A673 (cell line): Measurements from ENCODE around the gene STRA8. TPM values are rescaled to one million over a fixed set of nuclear protein-coding genes. Genes with fewer than 3 reads are reported as not detected.

ENCODE experiments used
- Bru-seq: library from RNA; stranded (reverse); fragments of 400-500 nt; gene quantifications from one replicate; lab custom pipeline; 2021; lab: Mats Ljungman, UMichigan
- BruChase-seq, 2 experiments: library from RNA; stranded (reverse); fragments of 400-500 nt; gene quantifications; one replicate each; lab custom pipeline; 2021; lab: Mats Ljungman, UMichigan
- BruUV-seq: library from RNA; stranded (reverse); fragments of 400-500 nt; replicated peaks from 2 replicates; lab custom pipeline; 2021; lab: Mats Ljungman, UMichigan
- CTCF ChIA-PET: fragments of 300-600 bp; sonication (Branson Sonifier 250); formaldehyde crosslinking; loops from one replicate; lab custom pipeline; 2022; ENCODE audit warnings: antibody characterized with exemption; lab: Charles Lee
- POLR2A ChIA-PET: fragments of 300-600 bp; sonication (Branson Sonifier 250); formaldehyde crosslinking; loops from one replicate; lab custom pipeline; 2022; ENCODE audit warnings: antibody characterized with exemption; ENCODE audit not compliant: low non-redundant PET; lab: Charles Lee
- DNase-seq: peaks from one replicate; pipeline ENCODE4 v3.0.0-alpha.2; 2015; ENCODE audit warnings: low spot score
- H3K27ac ChIP-seq: fragments of 200-600 bp; sonication (generic); 2 replicates; pipeline ENCODE4 v1.5.1; 2016; ENCODE audit warnings: mixed run types, low read depth, mild to moderate bottlenecking, mixed read lengths, antibody characterized with exemption, low read length; ENCODE audit not compliant: poor library complexity, severe bottlenecking
- H3K27me3 ChIP-seq: fragments of 200-600 bp; sonication (generic); replicated peaks from 2 replicates; pipeline ENCODE4 v1.6.1; 2017; ENCODE audit warnings: mixed run types, low read depth, mild to moderate bottlenecking, mixed read lengths, antibody characterized with exemption, low read length; ENCODE audit not compliant: insufficient read depth, poor library complexity
- H3K36me3 ChIP-seq: fragments of 200-600 bp; sonication (generic); 2 replicates; pipeline ENCODE4 v1.6.1; 2016; ENCODE audit warnings: mixed run types, mild to moderate bottlenecking, mixed read lengths, antibody characterized with exemption, low read length; ENCODE audit not compliant: insufficient read depth, poor library complexity, severe bottlenecking
- H3K4me1 ChIP-seq: fragments of 200-600 bp; sonication (generic); 2 replicates; pipeline ENCODE4 v1.6.1; 2017; ENCODE audit warnings: mixed run types, mild to moderate bottlenecking, mixed read lengths, antibody characterized with exemption, low read length; ENCODE audit not compliant: insufficient read depth, poor library complexity, severe bottlenecking
- H3K4me3 ChIP-seq: fragments of 200-600 bp; sonication (generic); 2 replicates; pipeline ENCODE4 v1.5.1; 2016; ENCODE audit warnings: low read depth, mixed run types, mild to moderate bottlenecking, mixed read lengths, low read length; ENCODE audit not compliant: poor library complexity, severe bottlenecking
- H3K9me3 ChIP-seq: fragments of 200-600 bp; sonication (generic); 2 replicates; pipeline ENCODE4 v1.6.1; 2016; ENCODE audit warnings: mixed run types, low read depth, mild to moderate bottlenecking, mixed read lengths, antibody characterized with exemption, low read length; ENCODE audit not compliant: poor library complexity, severe bottlenecking
- EZH2 ChIP-seq: fragments of 200-600 bp; sonication (generic); IDR thresholded peaks from 2 replicates; pipeline ENCODE4 v1.6.1; 2017; ENCODE audit warnings: borderline replicate concordance, low read depth, mild to moderate bottlenecking, mixed read lengths, antibody characterized with exemption, low read length; ENCODE audit not compliant: poor library complexity, severe bottlenecking
- intact Hi-C: fragments of 100-400 bp; cut with micrococcal nuclease; formaldehyde crosslinking; loops from one replicate; pipeline ENCODE4 v1.10.0; 2022; ENCODE audit not compliant: unreplicated experiment
- long read RNA-seq: library from polyadenylated mRNA; stranded (forward); transcript quantifications from one replicate; pipeline ENCODE4 v2.0.0, GENCODE V29; 2022
- total RNA-seq: library from RNA; stranded (reverse); gene quantifications from 2 replicates; pipeline ENCODE4 v1.2.3, GENCODE V29; 2021
- TF ChIP-seq, protein P1 (sequence below): fragments of 300-800, 200-600 bp; sonication (generic); conservative IDR thresholded peaks from 2 replicates; pipeline ENCODE4 v1.5.1; 2017; ENCODE audit warnings: low read depth, mild to moderate bottlenecking, antibody characterized with exemption, low read length, moderate library complexity, mixed read lengths

The STRA8 gene, protein sequence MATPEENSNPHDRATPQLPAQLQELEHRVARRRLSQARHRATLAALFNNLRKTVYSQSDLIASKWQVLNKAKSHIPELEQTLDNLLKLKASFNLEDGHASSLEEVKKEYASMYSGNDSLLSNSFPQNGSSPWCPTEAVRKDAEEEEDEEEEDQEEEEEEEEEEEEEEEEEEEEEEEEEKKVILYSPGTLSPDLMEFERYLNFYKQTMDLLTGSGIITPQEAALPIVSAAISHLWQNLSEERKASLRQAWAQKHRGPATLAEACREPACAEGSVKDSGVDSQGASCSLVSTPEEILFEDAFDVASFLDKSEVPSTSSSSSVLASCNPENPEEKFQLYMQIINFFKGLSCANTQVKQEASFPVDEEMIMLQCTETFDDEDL
- not detected in 2 replicates for total RNA-seq
- not detected for Bru-seq, nascent RNA
- not detected for BruChase-seq, experiment 1, labeled RNA remaining after a 2-hour chase
- not detected for BruChase-seq, experiment 2, labeled RNA remaining after a 6-hour chase
- long read RNA-seq, result 0 reads

- intact Hi-C loops, result no loop called here
- H3K9me3 ChIP-seq, result no peaks in the 10 kb centered on the region
- no peak for TF ChIP-seq EZH2
- TF ChIP-seq, protein P1, sequence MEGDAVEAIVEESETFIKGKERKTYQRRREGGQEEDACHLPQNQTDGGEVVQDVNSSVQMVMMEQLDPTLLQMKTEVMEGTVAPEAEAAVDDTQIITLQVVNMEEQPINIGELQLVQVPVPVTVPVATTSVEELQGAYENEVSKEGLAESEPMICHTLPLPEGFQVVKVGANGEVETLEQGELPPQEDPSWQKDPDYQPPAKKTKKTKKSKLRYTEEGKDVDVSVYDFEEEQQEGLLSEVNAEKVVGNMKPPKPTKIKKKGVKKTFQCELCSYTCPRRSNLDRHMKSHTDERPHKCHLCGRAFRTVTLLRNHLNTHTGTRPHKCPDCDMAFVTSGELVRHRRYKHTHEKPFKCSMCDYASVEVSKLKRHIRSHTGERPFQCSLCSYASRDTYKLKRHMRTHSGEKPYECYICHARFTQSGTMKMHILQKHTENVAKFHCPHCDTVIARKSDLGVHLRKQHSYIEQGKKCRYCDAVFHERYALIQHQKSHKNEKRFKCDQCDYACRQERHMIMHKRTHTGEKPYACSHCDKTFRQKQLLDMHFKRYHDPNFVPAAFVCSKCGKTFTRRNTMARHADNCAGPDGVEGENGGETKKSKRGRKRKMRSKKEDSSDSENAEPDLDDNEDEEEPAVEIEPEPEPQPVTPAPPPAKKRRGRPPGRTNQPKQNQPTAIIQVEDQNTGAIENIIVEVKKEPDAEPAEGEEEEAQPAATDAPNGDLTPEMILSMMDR, result no peak
- ChIA-PET POLR2A (no interaction called here), CTCF (no interaction called here)
- H3K27me3 ChIP-seq, result no peaks in the 10 kb centered on the region
- H3K36me3 ChIP-seq, result no peaks in the 10 kb centered on the region
- BruUV-seq, result no TSS peak
- no peak within 1 kb of the TSS for H3K27ac ChIP-seq
- H3K4me3 ChIP-seq, result no peak within 1 kb of the TSS
- H3K4me1 ChIP-seq, result no peaks in the 10 kb centered on the region
- DNase-seq, result no peak
Observed at GRCh38 chr7:135233570-135233969, at the start of gene STRA8. Gene STRA8 (plus strand): TSS chr7:135233838. CDS start chr7:135240525, 6,687 bp downstream.

DNA sequence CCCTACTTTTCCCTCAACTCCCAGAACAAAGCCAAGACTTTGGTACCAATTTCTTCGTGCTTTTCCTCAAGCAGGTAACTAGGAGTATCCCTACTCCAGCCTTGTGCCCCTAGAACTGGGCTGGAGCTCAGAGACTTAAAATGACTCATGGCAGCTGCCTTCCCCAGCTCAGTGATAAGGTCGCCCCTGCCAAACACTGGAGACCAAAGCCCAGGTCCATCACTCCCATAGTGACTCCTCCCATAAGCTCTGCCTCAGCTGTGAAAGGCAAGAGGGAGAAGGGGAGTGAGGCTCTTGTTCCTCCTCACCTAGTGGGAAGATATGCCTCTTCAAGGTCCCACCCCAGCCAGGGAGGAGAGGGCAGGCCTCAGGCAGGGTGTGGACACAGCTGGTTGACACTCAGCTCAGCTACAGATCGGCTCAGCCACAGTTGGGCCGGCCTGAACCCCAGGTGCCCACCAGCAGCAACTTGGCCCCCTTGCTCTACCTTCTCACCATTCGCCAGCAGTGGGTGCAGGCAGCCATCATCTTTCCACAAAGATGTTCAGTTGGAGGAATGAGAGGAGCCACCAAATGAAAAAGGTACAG, 49.3 kb upstream of the STRA8 start:
- no peak overlapping the region for H3K27ac ChIP-seq
- H3K9me3 ChIP-seq, result peaks cover 17% of the 10 kb centered on the region
- no peaks in the 10 kb centered on the region for H3K4me1 ChIP-seq
- BruUV-seq, result no TSS peak
- intact Hi-C loops, result no loop called here
- ChIA-PET CTCF (no interaction called here), POLR2A (no interaction called here)
- H3K4me3 ChIP-seq, result no peak overlapping the region
- H3K27me3 ChIP-seq, result no peaks in the 10 kb centered on the region
- DNase-seq, result no peak
- TF ChIP-seq, protein P1, result no peak
- TF ChIP-seq EZH2, result no peak
- no peaks in the 10 kb centered on the region for H3K36me3 ChIP-seq

DNA sequence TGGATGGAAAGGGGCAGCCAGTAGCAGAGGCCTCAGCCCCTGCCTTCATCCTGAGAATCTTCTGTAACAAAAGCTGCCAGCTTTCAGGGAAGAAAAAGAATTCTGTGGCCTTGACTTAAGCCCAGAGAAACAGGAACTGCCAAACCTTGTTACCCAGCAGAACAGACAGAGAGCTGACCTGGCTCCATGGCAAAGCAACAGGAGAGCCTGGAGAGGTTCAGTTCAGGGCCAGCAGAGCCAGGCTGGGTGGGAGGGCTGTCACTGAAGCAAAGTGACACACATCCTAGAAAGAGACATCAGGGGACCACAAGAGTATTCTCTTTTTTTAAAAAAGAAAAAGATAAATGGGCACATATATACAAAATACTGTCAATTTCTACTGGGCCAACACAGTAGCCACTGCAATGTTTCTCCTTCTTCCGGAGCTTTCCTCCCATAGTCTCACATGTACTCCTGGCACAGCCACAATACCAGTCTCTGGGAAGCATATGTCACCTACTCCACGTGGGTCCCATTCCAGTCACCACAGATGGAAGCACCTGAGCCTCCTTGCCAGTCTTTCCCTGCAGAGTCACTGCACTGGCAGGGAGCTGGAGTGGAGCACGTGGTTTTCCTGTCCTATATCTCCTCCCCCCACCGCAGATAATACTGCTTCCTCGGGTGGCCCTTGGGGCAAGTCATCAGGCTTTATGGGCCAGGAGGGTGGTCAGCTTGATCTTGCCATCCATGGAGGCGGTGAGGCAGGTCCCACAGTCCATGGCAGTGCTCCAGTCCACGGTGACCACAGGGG, 48.0 kb upstream of the STRA8 start:
- CTCF ChIA-PET, result no interaction called here
- DNase-seq, result no peak
- POLR2A ChIA-PET, result no interaction called here
- no peaks in the 10 kb centered on the region for H3K27me3 ChIP-seq
- TF ChIP-seq, protein P1, result no peak
- TF ChIP-seq EZH2, result no peak
- no peaks in the 10 kb centered on the region for H3K36me3 ChIP-seq
- H3K4me3 ChIP-seq, result no peak overlapping the region
- H3K27ac ChIP-seq, result no peak overlapping the region
- intact Hi-C loops, result no loop called here
- H3K9me3 ChIP-seq, result peaks cover 17% of the 10 kb centered on the region
- BruUV-seq, result no TSS peak
- no peaks in the 10 kb centered on the region for H3K4me1 ChIP-seq
